GM21825 (cell line): ENCODE results near the gene URGCP.

Experiments
- ATAC-seq: cut with Tn5 transposase; IDR thresholded peaks from one replicate; pipeline ENCODE4 v1.9.1; 2021; ENCODE audit warnings: mild to moderate bottlenecking, moderate library complexity; ENCODE audit not compliant: unreplicated experiment

URGCP gene

GRCh38 chr7:43876241-43876640 is 30.2 kb downstream of the URGCP start:
- ATAC-seq, result no peak

- no peak for ATAC-seq
These were observed 33.1 kb downstream of the URGCP start for GRCh38 chr7:43873300-43873699.

GRCh38 chr7:43872406-43873110 is 33.8 kb downstream of the URGCP start:
- no peak for ATAC-seq

- no peak for ATAC-seq
These were observed 35.3 kb downstream of the URGCP start for GRCh38 chr7:43871064-43871463.

GRCh38 chr7:43870316-43870715 is 36.1 kb downstream of the URGCP start:
- ATAC-seq, result no peak

- ATAC-seq, result peak; percentile 4
These were observed 36.5 kb downstream of the URGCP start for GRCh38 chr7:43869867-43870240.

- peak; percentile 94 for ATAC-seq
These were observed 37.2 kb downstream of the URGCP start, which contains the start of gene MRPS24 for GRCh38 chr7:43869006-43869866. MRPS24 (minus strand) TSS chr7:43869517; CDS start chr7:43869495, 22 bp downstream.

- no peak for ATAC-seq
These were observed 37.8 kb downstream of the URGCP start for GRCh38 chr7:43868681-43869005.

- ATAC-seq, result no peak
These were observed 38.2 kb downstream of the URGCP start for GRCh38 chr7:43868181-43868580.

GRCh38 chr7:43865277-43865676 is 41.1 kb downstream of the URGCP start:
- no peak for ATAC-seq

GRCh38 chr7:43864126-43864525 is 42.3 kb downstream of the URGCP start:
- ATAC-seq, result no peak

- ATAC-seq, result no peak
These were observed 49.4 kb downstream of the URGCP start for GRCh38 chr7:43856996-43857395.

- ATAC-seq, result no peak
These were observed 50.1 kb downstream of the URGCP start for GRCh38 chr7:43856316-43856715.

GRCh38 chr7:43855176-43855575 is 51.2 kb downstream of the URGCP start:
- ATAC-seq, result no peak

GRCh38 chr7:43851805-43852204 is 54.6 kb downstream of the URGCP start:
- ATAC-seq, result no peak

GRCh38 chr7:43850348-43851116 is 55.9 kb downstream of the URGCP start:
- ATAC-seq, result no peak

- no peak for ATAC-seq
These were observed 57.3 kb downstream of the URGCP start for GRCh38 chr7:43849047-43849446.

GRCh38 chr7:43847496-43847895 is 58.9 kb downstream of the URGCP start:
- no peak for ATAC-seq

- no peak for ATAC-seq
These were observed 61.7 kb downstream of the URGCP start for GRCh38 chr7:43844662-43845061.

GRCh38 chr7:43844257-43844656 is 62.1 kb downstream of the URGCP start:
- ATAC-seq, result no peak

- no peak for ATAC-seq
These were observed 63.1 kb downstream of the URGCP start for GRCh38 chr7:43843296-43843695.
